GM19193 (cell line): ENCODE measurements around the gene SCAMP1.

Experiments used
- POLR2A ChIP-seq: IDR thresholded peaks from 4 replicates; pipeline ENCODE4 v1.6.1; 2011; ENCODE audit not compliant: insufficient read depth, insufficient read length; ENCODE audit errors: extremely low read depth

Gene SCAMP1

DNA sequence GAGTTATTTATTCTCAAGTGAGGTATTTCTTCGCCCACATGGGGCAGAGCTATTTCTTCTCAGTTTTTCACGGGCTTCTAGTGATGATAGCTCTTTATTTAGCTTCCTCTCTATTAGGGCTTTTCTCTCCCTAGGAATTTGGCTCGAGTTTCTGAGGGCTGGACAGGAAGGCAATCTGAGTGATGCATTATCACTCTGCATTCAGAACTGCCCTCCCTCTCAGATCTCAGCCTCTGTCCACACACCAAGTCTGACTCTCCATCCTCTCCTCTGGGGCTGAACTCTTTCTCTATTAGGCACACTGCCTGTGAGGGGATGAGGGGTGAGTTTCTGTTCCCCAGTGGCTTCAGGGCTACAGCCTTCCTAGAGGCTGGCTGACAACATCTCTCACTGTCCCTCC lies 14.9 kb upstream of the SCAMP1 start:
- no peak for TF ChIP-seq POLR2A

GRCh38 chr5:78353520-78353919 lies 6.9 kb upstream of the SCAMP1 start:
- TF ChIP-seq POLR2A = no peak

DNA sequence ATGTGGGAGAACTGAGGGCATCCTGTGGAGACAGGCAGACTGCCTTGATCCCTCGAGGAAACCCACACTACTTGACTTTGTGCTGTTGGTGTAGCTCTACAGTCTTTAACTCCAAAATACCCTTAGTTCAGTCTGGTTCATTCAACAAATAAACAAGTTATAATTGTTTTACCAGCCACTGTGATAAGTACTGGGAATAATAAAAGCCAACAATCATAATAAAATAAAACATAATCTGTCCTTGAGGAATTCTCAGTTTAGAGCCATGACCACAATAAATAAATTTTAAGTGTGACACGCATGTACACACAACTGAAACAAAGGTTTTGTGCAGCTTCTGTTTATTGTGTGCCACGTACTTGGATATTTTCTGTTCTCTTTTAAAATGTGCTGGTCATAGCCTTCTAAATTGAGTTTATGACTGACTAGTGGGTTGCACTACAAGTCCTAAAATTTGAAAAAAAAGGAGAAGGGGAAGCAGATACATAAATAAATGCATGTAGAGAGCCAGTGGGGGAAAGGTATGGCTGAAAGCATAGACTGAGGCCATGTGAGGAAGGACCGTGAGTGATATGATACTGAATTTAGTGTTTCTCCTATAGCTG lies 6.2 kb upstream of the SCAMP1 start:
- TF ChIP-seq POLR2A = no peak

DNA sequence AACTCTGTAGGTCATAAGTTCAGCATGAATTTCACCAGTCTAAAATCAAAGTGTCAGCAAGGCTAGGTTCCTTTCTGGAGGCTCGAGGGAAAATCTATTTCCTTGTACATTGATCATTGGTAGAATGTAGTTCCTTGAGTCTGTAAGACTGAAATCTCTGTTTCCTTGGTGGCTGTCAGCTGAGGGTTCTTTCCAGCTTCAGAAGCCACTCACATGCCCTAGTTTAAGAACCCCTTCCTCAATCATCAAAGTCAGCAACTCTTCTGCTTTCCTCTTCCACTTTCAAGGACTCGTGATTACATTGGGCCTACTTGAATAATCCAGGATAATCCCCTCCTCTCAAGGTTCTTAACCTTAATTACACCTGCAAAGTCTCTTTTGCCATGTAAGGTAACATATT lies 4.9 kb upstream of the SCAMP1 start:
- no peak for TF ChIP-seq POLR2A

GRCh38 chr5:78360674-78360923 lies 182 bp downstream of the SCAMP1 start:
- TF ChIP-seq POLR2A = no peak

DNA sequence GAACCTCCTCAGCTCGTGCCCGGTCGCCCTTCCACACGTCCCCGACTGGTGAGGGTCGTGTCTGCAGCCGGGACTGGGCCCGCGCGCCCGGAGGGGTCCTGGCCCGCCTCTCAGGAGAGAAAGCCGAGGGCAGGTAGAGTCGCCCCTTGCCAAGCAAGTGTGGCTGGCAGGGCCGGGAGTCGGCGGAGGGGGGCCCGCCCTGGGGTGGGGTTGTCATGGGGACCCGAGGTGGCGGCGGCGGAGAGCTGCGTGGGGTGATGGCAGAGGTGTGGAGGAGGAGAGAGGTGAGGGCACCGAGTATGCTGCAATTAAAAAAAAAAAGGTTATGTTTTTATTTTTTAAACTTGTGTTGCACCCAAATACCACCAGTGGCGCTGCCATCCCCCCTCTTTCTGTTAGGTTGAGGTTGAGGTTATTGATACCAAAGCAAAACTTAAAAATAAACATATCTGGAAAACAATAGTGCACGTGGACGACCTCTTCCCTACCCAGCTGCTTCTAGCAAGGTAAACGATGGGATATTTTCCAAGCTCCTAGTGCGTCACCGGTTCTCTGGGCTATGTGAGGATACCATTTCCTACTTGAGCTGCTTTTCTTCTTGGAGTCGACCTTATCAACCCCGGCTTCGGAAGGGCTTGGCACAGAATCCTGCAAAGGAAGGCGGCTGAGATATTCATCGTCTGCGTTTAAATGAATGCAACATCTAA lies 660 bp downstream of the SCAMP1 start:
- no peak for TF ChIP-seq POLR2A

GRCh38 chr5:78361631-78361993 lies 1.2 kb downstream of the SCAMP1 start:
- no peak for TF ChIP-seq POLR2A

DNA sequence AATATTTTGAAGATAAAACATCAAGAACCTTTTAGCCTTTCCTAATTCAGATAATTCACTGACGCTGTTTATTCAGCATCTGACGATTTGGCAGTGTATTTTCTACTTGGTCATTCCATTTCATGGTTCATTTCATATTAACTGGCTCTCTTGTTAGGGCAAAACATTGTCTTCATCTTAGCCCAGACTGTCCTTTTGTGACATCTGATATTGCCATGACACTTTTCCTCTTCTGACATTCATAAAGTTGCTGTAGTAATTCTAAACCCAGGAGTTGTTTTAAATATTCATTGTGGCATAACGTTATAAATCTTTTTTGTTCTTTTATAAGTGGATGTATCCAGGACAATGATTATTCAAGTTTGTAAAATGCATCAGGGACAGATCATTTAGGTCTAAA lies 1.8 kb downstream of the SCAMP1 start:
- TF ChIP-seq POLR2A = no peak

DNA sequence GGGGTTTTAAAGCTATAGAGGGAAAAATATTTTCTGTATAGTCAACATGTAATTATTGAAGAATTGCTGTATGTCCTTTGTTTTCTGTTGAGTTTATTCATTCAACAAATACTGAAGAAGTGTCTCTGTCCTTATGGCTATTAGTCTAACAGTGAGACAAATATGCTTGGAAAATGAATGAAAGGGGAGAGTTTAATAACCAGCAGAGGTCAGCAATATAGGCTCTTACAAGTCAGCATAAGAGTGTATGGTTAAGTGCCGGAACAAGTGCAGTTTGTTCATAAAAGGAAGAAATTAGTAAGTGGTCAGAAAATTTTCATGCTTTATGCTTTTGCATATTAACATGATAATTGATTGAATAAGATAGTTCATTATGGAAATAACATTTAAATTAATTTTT lies 3.6 kb downstream of the SCAMP1 start:
- TF ChIP-seq POLR2A = no peak

DNA sequence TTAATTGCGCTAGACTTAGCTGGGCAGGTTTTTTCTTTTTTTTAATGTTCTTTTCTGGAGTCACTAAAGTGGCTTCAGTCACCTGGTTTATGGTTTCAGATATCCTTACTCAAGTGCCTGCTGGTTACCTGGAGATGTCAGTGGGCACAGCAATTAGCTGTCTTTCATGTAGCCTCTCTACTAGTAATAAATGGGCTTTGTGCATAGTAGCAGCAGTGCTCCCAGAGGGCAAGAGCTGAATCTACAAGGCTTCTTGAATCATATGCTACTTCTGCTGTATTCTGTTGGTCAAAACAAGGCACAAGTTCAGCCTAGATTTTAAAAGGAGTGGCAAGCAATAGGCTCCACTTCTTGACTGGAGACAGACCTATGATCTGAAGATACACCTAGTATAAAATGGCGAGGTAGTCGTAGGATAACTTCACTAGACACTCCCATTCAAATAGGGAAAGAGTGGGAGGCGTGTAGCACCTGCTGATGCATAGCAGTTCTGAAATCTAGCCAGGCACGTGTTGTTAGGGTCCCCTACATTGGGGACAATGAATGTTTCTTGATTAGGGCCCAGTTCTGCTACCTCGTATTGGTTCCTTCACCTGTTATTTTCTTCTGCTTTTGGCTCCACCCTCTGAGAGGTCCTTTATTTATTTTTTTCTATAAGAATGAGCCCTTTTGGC lies 7.0 kb downstream of the SCAMP1 start:
- TF ChIP-seq POLR2A = no peak

DNA sequence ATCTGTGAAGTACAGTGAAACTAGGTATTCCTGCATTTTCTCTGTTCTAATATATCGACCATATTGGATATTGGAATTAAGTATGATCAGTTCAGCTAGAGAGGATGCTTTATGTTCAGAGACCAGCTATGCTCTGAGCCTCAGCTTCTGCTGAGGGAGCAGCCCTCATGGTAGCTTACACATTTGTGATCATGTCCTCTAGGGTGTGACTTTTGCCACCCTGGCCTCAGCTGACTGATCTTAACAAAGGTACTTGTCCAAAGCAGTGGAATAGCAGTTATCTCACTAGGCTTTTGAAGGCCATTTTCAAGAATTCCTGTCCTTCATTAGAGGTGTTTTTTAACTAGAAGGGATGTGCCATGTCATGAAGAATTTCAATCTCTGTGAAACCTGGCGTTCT lies 9.3 kb downstream of the SCAMP1 start:
- TF ChIP-seq POLR2A = no peak

- no peak for TF ChIP-seq POLR2A
Measured at GRCh38 chr5:78373231-78373630, 12.8 kb downstream of the SCAMP1 start.

DNA sequence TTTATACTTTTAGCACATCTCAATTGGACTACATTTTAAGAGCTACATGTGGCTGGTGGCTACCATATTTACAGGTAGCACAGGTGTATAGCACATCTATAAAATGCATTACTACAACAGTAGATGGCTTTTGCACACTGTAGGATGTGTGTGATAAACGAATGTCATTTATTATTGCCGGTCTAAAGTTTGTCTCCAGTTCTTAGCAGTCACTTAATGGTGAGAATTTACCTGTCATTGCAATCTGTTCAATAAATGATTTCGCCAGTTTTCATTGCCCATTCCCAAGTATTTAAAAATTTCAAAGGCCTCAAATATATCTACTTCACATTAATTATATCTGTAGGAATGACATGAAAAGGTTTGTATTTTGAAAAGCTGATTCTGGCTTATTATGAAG lies 15.9 kb downstream of the SCAMP1 start:
- TF ChIP-seq POLR2A = no peak

DNA sequence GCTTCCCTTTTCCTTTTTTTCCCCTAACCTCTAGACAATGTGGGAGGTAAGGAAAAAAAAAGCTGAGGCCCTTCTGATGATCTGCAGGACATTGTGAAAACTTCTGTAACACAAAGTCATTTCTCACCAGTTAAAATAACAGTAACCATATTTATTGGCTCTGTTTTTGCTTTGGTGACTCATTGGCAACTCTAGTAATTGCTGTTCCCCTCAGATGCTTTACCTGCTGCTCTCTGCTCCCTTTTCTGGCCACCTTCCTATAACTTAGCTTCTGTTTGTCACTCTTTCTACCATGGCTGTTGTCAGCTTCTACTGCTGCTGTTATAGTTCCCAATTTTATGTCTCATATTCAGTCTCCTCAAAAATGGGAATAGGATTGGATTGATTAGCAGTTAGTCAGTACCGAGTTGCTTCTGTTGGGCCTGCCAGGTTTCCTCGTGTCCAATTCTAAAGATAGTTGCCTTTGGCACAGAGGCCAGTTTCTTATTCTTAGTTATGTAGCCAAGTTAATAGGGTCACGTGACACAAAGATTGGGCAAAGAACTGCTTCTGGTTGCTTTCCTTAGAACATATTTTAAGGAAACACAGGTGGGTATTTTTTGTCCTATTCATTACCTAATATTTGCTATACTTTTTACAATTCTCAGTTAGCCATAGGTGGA lies 16.8 kb downstream of the SCAMP1 start:
- TF ChIP-seq POLR2A = no peak

- no peak for TF ChIP-seq POLR2A
Measured at GRCh38 chr5:78377718-78378105, 17.3 kb downstream of the SCAMP1 start.
